GM19397 (cell line): ENCODE data around the gene PANX2.
"Not testable (repeated sequence)": the region's sequence is repeated elsewhere in the genome, so short reads cannot be mapped to it uniquely, and the experiment has no call there.

ENCODE experiments used
- ATAC-seq: cut with Tn5 transposase; IDR thresholded peaks from one replicate; pipeline ENCODE4 v1.9.1; 2021; ENCODE audit warnings: mild to moderate bottlenecking, moderate library complexity; ENCODE audit not compliant: unreplicated experiment

The PANX2 gene, protein sequence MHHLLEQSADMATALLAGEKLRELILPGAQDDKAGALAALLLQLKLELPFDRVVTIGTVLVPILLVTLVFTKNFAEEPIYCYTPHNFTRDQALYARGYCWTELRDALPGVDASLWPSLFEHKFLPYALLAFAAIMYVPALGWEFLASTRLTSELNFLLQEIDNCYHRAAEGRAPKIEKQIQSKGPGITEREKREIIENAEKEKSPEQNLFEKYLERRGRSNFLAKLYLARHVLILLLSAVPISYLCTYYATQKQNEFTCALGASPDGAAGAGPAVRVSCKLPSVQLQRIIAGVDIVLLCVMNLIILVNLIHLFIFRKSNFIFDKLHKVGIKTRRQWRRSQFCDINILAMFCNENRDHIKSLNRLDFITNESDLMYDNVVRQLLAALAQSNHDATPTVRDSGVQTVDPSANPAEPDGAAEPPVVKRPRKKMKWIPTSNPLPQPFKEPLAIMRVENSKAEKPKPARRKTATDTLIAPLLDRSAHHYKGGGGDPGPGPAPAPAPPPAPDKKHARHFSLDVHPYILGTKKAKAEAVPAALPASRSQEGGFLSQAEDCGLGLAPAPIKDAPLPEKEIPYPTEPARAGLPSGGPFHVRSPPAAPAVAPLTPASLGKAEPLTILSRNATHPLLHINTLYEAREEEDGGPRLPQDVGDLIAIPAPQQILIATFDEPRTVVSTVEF

DNA sequence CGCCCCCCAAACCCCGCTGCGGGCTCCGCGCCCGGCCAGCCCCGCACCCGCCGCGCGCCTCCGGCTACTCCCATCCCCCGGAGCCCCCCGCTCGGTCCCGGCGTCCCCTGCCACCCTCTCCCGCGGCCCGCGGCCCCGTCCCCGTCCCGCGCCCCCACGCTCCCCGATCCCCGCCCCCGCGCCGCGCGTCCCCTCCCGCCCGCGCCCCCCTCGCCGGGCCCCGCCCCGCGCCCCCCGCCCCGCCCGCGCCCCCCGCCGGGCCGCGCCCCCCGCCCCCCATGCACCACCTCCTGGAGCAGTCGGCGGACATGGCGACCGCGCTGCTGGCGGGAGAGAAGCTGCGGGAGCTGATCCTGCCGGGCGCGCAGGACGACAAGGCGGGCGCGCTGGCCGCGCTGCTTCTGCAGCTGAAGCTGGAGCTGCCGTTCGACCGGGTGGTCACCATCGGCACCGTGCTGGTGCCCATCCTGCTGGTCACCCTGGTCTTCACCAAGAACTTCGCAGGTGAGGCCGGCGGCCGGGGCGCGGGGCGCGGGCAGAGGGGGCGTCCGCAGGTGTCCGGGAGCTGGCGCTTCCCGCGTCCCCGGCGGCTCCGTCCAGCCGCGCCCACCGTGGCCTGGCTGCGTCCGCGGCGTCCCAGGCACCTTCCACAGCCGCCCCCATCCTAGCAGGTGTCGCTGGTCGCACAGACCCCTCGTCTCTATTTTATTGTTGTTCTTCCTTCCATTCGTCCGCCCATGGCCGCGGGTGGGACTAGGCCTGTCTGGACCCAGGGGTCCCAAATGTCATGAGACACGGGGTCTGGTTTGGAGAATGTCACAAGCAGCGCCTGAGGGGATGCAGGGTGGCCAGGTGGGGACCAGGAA is at the start of gene PANX2:
PANX2 (plus strand) TSS at position 279 of the 866 bp plus-strand sequence; CDS start at position 279, 0 bp downstream.
- no peak for ATAC-seq

DNA sequence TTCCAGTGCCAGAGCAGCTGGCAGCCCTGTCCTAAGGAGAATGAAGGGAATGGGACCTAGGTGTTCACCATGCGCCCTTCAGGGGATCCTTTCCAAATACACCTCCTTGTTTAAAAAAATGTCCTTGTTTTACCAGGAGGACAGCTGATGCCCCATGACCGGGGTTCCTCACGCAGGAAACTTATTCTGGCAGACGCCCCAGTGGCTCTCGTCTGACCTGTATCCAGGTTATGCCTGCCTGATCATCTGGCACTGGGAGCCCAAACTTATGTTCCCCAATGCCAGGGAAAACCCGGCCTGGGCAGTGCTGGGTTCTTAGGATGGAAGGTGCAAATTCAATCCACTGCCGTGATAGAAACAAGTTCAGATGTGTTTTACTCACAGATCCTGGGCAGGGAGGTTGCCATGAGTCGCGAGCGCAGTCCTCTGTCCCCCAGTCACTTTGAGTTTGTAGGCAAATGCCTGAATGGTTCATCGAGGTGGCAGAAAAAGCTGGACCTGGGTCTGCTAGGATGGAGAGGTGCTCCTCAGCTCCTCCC is 49.3 kb upstream of the PANX2 start:
- no peak for ATAC-seq

DNA sequence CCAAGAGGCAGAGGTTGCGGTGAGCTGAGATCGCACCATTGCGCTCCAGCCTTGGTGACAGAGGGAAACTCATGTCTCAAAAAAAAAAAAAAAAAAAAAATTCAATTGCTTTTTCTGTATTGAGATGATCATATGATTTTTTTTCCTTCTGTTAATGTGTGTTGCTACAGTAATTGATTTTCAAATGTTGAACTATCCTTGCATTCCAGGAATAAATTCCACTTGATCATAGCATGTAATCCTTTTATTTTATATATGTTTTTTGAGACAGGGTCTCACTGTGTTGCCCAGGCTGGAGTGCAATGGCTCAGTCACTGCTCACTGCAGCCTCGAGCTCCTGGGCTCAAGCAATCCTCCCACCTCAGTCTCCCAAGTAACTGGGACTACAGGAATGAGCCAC is 47.4 kb upstream of the PANX2 start:
- no peak for ATAC-seq

DNA sequence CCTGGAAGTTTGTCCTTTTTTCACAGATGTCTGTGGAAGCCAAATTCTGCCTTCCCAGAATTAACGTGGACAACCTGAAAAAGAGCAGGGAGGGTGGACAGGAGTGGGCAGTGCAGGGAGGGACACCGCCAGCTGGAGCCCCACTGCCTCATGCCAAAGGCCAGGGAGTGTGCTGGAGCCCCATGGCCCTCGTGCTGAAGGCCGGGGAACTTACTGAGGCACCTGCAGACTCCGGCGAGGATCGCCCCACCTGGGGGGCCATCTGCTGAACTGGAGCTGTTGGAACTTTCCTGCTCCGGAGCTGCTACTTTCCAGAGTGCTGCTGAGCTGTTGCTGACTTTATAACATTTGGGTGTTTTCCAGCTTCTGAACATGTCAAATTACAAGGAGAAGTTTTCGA is 45.5 kb upstream of the PANX2 start:
- ATAC-seq, result no peak

DNA sequence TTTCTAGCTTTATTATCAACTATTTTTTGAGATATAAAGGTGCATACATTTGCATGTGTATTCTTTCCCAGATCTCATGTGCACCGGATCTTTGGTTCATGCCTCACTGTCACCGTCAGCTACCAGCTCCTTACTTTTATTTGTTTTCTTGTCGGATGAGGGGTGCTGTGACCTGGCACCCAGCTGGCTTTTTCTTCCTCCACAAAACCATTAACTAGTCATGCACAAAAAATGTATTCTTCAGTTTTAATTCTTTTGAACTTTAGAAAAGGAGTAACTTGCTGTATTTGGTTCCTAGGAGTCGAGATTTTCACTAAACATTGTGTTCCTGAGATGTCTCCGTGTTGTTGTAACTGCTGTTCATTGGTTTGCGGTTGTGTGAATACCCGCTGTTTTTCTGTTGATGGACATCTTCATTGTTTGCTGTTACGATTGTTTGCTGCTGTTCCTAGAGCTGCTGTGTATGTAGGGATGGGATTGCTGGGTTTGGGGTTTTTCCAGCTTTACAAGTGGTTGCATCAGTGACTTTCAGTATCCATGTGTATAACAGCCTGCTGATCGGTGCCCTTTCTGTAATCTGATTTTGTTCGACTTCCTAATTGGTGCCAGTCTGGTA is 41.3 kb upstream of the PANX2 start:
- no peak for ATAC-seq

DNA sequence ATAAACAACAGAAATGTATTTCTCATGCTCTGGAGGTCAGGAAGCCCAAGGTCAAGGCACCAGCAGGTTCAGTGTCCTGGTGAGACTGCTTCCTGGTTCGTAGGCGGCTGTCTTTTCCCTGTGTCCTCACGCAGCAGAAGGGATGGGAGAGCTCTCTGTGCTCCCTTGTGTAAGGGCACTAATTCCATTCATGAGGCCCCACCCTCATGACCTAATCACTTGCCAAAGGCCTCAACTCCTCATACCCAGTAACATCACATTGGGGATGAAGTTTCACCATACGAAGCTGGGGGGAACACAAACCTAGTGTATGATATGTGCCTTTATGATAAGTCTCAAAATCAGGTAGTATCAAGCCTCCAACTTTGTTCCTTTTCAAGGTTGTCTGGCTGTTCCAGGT is 38.6 kb upstream of the PANX2 start:
- ATAC-seq, result no peak

DNA sequence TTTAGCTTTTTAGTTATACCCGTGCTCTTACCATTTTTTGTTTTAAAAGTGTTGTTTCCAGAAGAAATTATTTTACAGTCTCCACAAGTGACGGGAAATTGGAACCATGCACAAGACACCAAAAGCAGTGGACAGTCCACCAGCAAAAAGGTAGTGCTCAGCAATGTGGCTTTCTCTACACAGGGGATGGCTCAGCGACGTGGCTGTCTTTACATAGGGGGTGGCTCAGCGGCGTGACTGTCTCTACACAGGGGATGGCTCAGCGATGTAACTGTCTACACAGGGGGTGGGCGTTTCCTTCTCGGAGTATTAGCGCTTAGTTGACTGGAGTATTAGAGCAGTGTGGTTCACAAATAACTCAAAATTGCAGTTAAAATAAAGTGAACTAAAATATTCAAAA is 36.0 kb upstream of the PANX2 start:
- no peak for ATAC-seq

DNA sequence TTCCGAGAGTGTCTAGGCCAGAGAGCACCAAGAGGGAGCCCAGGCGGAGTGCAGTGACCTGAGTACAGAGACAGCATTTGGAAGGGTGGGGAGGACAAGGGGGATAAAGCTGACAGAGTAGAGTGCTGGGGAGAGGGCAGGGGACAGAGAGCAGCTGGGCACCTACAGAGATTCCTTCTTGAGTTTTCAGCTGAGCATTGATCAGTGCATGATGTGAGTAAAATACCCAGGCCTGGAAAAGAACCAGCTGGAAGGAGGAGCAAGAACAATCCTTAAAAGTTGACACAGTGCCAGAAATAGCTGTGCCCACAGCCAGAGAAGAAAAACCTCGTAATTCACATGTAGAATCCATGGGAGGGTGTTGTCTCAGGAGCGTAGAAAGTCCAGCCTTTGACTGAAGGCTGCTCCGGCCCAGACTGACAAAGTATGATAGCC is 33.9 kb upstream of the PANX2 start:
- ATAC-seq, result no peak

DNA sequence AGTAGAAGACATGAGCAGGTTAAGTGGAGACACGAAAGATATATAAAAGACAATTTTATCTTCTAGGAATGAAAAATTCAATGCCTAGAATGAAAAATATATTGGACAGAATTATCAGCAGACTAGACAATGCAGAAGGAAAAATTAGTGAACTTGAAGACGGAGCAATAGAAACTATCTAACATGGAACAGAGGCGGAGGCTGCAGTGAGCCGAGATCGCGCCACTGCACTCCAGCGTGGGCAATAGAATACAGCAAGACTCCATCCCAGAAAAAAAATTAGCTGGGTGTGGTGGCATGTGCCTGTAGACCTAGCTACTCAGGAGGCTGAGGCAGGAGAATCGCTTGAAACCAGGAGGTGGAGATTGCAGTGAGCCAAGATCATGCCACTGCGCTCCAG is 33.3 kb upstream of the PANX2 start:
- ATAC-seq, result not testable (repeated sequence)

DNA sequence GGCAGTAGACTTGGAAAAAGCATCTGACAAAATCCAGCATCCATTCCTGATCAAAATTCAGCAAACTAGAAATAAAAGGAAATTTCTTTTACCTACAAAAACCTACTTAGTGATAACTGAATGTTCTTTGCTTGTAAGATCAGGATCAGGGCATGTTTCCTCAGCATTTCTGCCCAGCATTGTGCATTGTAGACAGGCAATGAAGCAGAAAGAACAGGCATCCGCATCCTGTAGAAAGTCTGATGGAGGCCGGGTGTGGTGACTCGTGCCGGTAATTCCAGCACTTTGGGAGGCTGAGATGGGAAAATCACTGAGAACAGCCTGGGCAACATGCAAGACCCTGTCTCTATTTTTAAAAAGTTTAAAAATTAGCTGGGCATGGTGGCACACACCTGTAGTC is 32.5 kb upstream of the PANX2 start:
- ATAC-seq, result no peak

DNA sequence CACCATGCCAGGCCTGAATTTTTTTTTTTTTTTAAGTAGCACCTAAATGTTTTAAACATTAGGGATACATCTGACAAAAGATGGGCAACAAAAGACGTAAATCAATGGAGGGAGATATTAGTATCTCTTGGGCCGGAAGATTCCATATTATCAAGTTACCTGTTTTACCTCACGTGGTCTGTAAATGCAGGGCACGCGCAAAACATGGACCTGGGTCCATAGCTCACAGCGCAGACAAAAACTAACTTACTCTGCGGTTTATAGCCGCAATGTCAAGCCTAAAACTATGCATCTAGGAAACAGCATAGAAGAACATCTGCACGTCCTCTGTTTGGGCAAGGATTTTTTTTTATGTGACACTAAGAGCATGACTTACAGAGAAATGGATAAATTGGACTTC is 31.5 kb upstream of the PANX2 start:
- no peak for ATAC-seq

DNA sequence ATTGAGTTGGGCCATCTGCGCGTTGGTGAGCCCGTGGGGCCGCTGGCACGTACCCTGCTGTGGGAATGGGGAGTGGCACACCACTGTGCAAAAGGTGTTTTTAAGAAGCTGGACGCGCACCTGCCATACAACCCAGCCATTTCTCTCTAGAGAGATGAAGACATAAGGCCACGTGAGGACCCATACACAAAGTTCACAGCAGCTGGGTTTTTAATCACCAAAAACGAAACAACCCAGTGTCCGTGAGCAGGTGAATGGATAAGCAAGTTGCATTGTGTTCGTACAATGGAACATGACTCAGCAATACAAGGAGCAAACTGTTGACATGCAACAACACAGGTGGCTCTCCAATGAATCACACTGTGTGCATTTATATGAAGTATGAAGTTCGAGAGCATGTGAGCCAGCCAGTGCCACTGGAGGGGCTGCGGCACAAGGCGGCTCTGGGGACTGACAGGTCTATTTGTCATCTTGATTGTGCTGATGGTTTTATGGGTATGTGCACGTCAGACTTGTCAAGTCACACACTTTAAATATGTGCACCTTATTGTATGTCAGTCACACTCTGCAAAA is 30.6 kb upstream of the PANX2 start:
- no peak for ATAC-seq

DNA sequence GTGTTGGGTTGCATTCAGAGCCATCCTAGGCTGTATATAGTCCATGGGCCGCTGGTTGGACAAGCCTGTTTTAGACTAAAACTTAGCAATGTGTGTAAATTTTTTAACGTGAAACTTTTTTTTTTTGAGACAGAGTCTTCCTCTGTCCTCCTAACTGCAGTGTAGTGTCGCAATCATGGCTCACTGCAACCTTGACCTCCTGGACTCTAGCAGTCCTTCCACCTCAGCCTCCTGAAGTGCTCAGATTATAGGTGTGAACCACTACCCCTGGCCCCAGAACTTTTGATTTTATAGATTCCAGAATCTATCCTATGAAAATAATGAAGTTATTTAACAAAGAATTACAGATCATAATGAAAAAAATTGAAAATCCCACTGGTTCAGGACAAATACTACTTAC is 29.9 kb upstream of the PANX2 start:
- ATAC-seq, result no peak

DNA sequence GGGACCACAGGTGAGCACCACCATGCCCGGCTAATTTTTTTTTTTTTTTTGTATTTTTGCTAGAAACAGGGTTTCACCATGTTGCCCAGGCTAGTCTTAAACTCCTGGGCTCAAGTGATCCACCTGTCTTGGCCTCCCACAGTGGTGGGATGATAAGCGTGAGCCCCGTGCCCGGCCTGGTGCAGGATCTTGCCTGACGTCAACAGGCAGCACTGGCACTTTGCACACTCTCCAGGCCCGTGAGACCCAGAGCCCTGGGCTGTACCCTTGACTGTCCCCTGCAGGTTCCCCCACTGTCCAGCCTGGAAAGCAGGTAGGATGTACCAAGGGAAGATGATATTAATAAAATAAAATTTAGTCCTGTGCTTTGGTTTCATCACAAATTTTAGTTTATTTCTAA is 29.1 kb upstream of the PANX2 start:
- ATAC-seq, result no peak

DNA sequence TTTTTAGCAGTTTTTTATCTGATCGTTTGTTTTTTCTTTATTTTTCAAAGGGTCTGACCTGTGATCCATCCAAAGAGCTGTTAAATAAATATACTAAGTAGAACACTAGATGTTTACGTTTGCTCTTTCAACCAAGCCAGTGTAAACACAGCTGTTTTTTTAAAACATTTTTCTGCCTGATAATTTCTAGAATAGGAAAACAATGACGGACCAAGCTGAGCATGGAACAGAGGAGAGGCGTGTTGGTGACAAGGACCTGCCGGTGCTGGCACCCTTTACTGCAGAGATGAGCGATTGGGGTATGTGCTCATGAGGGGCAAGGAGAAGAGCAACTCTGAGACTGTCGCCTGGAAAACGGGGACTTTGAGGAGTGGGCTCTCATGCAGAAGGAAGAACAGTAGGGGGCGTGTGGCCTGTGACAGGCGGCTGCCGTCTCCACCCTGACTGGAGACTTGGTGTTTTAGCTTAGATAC is 28.6 kb upstream of the PANX2 start:
- ATAC-seq, result no peak

DNA sequence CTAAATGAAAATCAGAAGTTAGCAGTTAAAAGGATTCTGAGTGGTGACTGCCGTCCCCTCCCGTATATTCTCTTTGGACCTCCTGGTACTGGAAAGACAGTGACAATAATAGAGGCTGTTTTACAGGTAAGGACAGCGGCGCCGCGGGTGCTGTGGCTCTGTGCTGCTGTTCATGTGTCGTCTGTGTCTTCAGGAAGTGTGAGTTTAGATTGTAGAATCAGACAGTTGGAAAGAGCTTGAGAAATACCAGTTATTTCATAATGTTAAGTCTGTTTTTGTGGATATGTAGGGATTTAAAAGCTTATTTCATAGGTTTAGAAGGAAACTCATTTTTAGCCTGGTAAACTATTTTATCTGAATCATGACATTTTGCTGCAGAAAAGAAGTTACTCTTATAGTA is 27.4 kb upstream of the PANX2 start:
- no peak for ATAC-seq

DNA sequence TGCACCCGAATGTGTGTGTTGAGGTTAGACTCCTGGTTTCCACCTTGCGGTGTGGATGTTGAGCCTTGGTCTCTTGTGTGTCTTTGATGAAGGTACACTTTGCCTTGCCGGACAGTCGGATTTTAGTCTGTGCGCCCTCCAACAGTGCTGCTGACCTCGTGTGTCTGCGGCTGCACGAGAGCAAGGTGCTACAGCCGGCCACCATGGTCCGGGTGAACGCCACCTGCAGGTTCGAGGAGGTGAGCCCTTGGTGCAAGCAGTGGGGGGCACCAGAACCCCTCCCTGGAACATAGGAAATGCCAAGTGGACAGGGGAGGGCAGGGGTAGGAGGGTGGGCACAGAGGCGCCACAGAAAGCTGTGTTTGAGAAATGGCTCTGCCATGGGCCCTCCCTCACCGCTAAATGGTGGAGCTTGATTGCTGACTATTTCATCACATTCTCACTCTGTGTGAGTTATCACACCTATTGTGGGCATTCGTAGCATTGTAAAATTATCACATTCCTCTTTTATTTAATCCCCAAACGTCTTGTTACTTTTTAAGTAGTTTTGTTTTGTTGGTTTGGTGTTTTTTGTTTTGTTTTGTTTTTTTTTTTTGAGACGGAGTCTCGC is 26.4 kb upstream of the PANX2 start:
- no peak for ATAC-seq

DNA sequence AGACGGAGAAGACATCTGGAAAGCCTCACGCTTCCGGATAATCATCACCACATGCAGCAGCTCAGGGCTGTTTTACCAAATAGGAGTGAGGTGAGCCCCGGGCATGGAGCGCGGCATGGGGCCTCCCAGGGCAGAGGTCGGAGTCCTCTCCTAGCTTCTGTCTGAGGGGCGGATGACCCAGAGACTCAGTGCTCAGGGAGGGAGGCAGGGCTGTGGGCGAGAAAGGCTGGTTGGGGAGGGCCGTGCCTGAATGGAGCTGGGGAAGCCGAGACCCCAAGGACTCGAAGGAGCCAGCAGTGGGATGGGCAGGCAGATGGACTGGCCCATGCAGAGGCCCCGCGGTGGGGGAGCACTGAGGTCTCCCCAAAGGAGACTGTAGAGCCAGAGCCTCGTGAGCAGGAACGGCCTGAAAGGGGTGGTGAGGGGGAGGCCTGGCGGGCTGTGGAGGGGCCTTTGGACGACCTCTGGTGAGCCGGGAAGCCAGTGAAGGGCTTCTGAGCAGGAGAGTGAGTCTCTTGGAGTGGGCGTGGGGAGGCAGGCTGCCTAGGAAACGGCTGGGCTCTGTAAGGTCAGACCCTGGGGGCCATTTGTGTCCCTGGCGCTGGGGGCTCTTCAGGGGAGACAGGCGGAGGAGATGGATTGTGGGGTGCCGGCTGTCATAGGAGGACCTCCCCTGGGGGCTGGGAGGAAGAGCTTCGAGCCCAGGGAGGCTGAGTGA is 24.7 kb upstream of the PANX2 start:
- ATAC-seq, result no peak
